GM19238 (cell line): ENCODE measurements around the gene USPL1.
"Not testable (repeated sequence)": the region's sequence is repeated elsewhere in the genome, so short reads cannot be mapped to it uniquely, and the experiment has no call there.

Source experiments
- DNase-seq: peaks from one replicate; pipeline ENCODE4 v3.0.0; 2011; ENCODE audit warnings: low spot score; ENCODE audit not compliant: insufficient read length

USPL1 gene

DNA sequence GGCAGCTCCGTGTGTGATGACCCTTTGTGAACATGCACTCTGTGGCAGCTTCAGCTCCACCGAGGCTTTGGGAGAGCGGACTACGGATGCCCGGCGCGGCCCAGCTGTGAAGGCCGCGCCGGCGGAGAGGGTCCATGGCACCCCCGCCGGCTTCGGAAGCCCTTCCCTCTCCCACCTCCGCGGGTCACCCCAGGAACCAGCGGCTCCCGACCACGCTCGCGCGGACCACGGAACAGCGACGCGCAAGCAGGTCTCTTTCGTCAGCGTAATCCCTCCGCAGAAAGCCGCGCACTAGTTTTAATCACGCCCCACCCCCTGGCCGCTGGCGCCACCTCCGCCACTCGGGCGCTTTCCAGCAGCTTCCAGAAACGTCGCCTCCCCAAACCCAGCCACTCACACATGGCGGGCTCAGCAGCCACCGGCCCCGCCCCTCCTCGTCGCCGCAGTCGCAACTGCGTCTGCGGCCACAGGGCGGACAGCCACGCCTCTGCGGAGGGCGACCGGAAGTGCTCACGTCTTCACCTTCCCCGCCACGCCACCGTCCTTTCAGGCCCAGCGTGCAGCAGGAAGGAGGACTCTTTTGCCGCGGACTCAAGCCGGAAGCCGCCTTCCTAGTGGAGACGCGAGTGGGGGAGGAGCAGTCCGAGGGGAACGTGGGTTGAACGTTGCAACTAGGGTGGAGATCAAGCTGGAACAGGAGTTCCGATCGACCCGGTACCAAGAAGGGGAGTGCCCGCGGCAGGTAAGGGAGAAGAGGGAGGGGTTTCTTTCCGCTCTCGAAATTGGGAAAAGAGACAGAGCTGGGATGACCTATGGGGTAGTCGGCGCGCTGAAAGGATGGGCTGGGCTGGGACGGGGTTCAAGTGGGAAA is at the start of gene USPL1:
USPL1 (plus strand) TSS at position 606 of the 871 bp plus-strand sequence. CDS start 3,221 bp downstream, outside the sequence.
- DNase-seq = peak; percentile 82

DNA sequence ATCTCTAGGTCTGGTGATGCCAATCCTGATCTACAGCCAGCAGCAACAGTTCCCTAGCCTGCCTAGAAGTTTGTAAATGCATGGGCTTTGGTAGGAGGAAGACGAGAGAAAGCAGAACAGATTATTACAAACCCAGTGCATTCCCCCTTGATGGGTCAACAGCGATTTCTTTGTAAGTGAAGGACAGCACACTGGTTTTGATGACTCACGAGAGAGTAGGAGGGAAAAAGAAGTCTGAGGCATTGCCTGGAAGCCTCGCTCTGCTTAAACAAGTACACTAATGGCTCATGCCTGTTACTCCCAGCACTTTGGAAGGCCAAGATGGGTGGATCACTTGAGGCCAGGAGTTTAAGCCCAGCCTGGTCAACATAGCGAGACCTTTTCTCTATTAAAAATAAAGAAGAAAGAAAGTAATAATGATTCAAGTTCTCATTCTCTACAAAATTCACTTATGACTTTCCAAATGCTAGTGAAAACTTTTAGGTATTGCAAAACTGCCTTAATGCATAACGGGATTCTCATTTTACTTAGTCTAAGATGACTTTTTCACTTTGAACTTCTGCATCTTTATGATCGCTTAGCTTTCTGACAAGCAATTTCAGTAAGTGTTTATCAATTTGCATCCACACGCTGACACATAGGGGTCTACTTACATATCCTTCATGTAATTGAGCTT is 47.7 kb upstream of the USPL1 start:
- no peak for DNase-seq

GRCh38 chr13:30570691-30571090 is 47.0 kb upstream of the USPL1 start:
- no peak for DNase-seq

DNA sequence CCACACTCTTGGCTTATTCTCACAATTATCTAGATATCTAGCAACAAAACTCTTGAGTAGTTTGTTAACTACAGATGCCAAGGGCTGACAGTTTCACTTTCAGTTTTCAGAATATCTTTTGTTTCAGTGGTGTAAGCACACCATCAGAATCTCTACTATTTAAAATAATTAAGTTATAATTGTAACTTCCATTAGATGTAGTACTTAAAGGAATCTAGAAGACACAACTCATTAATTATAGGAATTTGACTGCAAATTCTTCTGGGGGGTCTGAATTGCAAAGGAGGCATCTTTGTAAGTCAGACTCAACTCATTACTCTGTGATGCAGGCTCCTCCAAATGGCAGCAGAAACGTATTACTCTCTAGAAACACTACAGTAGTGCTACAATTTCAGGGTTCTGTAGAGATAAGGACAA is 44.9 kb upstream of the USPL1 start:
- no peak for DNase-seq

GRCh38 chr13:30576528-30576927 is 41.2 kb upstream of the USPL1 start:
- DNase-seq = no peak

- DNase-seq = no peak
Measured at GRCh38 chr13:30577401-30577852, 40.3 kb upstream of the USPL1 start.

DNA sequence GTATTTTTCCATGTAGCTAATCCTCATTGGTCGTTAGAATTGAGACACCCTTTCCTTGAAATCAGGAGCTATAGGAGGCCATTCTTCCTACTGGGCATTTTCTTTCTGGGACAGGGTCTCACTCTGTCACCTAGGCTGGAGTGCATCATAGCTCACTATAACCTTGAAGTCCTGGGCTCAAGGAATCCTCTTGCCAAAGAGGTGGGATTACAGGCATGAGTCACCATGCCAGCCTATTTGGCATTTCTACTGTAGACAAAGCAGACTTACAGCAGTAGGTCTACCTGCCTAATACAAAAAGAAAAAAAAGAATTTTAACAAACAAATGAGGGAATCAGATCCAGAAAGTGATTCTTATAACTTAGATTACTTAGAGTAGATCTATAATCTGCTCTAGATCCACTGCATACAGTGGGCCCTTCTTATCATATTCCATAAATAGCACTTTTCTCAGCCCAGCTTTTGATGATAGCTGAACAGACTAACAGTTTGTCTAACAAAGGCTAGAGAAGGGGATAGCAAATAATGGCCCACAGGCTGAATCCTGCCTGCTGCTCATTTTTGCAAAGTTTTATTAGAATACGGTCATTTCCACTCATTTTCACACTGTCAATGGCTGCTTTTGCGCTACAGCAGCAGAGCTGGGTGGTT is 36.7 kb upstream of the USPL1 start:
- DNase-seq = no peak

DNA sequence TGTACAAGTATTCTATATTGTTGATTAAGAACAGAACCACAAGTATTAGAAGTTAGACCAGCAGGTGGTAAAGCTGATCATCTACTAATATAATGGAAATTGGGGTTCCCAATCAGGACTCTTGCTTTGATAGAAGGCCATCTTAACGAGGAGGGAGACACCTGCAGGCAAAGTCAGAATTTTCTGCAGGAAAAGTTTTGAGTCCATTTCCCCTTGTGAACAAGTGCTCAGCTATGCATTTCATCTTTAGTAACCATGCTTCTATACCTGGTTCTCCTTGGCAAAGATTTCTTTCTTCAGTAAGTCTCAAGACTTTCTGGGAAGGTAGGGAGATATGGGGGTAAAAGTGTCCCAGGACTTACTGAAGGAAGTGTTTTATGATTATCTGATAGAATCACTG is 36.1 kb upstream of the USPL1 start:
- DNase-seq = peak; percentile 10

- no peak for DNase-seq
Measured at GRCh38 chr13:30584051-30584731, 33.5 kb upstream of the USPL1 start.

DNA sequence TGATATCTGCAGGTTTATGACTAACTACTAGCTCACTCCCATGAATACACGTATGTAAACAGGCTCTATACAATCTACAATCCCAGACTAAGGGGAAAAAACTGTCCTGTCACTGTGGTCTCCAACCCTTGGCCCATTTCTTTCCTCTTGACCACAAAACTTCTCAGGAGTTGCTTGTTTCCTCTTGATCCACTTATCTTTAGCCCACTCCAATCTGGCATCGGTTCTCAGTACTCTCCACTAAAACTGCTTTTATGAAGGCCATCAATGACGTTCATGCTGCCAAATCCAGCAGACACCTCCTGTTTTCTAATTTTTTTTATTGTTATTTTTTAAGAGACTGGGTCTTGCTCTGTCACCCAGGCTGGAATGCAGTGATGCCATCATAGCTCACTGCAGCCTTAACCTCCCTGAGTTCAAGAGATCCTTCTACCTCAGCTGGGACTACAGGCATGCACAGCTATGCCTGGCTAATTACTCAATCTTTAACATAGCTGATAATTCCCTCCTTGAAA is 31.9 kb upstream of the USPL1 start:
- no peak for DNase-seq

DNA sequence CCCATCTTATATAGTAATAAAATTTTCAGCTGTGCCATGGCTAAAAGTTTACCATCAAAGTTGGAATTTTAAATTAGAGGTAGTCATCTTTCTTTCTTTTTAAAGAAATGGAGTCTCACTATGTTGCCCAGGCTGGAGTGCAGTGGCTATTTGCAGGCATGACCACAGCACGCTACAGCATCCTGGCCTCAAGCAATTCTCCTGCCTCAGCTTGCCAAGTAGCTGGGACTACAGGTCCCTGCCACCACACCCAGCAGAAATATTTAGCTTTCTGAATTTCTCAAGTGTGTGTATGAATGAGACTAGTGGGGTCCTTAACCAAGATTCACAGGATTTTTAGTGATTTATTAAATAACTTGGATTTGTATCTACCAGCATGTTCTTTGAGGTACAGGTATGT is 30.5 kb upstream of the USPL1 start:
- no peak for DNase-seq

- no peak for DNase-seq
Measured at GRCh38 chr13:30587739-30588138, 30.0 kb upstream of the USPL1 start.

GRCh38 chr13:30593001-30593400 is 24.7 kb upstream of the USPL1 start:
- no peak for DNase-seq

GRCh38 chr13:30600496-30600895 is 17.2 kb upstream of the USPL1 start:
- DNase-seq = no peak

DNA sequence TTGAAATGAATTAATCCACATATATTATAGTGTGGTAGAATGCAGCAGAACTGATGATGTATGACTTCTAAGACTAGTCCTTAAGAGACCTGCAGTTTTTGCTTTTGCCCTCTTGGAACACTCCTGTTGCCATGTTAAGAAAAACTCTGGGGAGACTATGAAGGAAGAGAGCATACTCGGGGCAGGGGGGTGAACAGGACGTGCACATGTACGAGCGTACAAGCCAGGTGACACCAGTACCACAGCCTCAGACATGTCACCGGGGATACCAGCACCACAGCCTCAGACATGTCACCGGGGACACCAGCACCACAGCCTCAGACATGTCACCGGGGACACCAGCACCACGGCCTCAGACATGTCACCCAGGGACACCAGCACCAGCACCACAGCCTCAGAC is 15.9 kb upstream of the USPL1 start:
- no peak for DNase-seq

GRCh38 chr13:30605052-30605451 is 12.7 kb upstream of the USPL1 start:
- DNase-seq = no peak

- DNase-seq = not testable (repeated sequence)
Measured at GRCh38 chr13:30607186-30607585, 10.5 kb upstream of the USPL1 start.

DNA sequence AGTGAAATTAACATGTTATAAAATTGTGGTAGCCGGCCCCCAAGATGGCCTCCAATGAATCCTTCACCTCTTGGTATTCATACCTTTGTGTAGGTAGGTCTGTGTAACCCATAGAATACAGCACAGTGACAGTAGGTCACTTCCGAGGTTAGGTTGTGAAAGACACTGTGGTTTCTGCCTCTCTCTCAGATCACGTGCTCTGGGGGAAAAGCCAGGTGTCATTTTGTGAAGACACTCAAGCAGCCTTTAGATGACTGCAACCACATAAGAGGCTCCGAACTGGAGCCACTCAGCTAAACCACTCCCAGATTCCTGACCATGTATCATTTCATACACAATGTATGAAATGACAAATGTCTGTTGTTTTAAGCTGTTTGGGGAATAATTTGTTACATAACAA is 9.8 kb upstream of the USPL1 start:
- peak; percentile 63 for DNase-seq

DNA sequence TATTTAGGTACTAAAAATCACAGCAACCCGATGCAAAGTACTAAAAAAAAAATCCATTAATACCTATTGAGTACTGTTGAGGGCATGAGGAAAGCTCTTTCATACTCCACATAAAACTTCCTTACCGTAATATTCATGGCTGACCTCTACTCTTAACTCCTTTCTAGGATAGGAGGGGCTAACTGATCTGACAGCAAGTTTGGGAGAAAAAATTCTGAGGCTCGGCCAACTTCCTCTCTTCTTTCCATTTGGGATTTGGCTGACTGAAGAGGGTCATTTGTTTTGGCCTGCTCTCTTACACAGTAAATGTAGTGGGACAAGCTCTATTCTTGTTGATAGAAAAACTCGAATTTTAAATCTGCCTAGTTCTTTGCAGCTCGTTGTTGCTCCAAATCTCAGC is 9.4 kb upstream of the USPL1 start:
- no peak for DNase-seq

DNA sequence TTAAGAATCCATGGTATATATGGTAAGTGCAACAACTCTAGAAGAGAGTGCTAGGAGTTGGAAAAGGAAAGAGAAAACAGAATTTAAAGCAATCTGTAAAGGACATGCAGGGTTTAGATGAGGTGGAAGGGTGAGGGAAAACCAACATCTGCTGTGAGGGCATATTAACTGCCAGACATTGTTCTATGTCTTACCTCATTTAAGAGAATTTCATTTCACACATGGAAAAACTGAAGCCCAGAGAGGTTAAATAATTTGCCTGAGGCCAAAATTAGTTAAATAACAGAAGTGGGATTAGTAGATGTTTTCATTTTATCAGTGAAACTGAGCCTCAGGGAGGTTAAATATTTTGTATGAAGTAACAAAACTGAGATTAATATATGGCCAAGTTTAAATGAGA is 7.4 kb upstream of the USPL1 start:
- DNase-seq = no peak

GRCh38 chr13:30615481-30615865 is 2.2 kb upstream of the USPL1 start:
- DNase-seq = no peak
